ELF-1 (cell line): ENCODE results near the gene MRPL19.

ENCODE experiments used
- DNase-seq: peaks from one replicate; pipeline ENCODE4 v3.0.0-alpha.2; 2016; ENCODE audit warnings: low read depth, low spot score

MRPL19 gene

GRCh38 chr2:75616406-75616805 is 30.2 kb upstream of the MRPL19 start:
- no peak for DNase-seq

GRCh38 chr2:75616933-75617332 is 29.6 kb upstream of the MRPL19 start:
- DNase-seq, result no peak

GRCh38 chr2:75619956-75620740 is 26.4 kb upstream of the MRPL19 start:
- no peak for DNase-seq

- DNase-seq, result no peak
Observed at GRCh38 chr2:75621228-75621627, 25.4 kb upstream of the MRPL19 start.

GRCh38 chr2:75622500-75622899 is 24.1 kb upstream of the MRPL19 start:
- no peak for DNase-seq

- DNase-seq, result no peak
Observed at GRCh38 chr2:75622929-75623328, 23.7 kb upstream of the MRPL19 start.

GRCh38 chr2:75627902-75628504 is 18.6 kb upstream of the MRPL19 start:
- DNase-seq, result peak; percentile 86

- peak; percentile 20 for DNase-seq
Observed at GRCh38 chr2:75632091-75632701, 14.4 kb upstream of the MRPL19 start.

- DNase-seq, result no peak
Observed at GRCh38 chr2:75632813-75633212, 13.8 kb upstream of the MRPL19 start.

- no peak for DNase-seq
Observed at GRCh38 chr2:75633620-75634019, 13.0 kb upstream of the MRPL19 start.

GRCh38 chr2:75634945-75635344 is 11.6 kb upstream of the MRPL19 start:
- DNase-seq, result no peak

GRCh38 chr2:75637568-75637967 is 9.0 kb upstream of the MRPL19 start:
- no peak for DNase-seq

- DNase-seq, result peak; percentile 53
Observed at GRCh38 chr2:75640621-75641121, 5.9 kb upstream of the MRPL19 start.

GRCh38 chr2:75641587-75641986 is 5.0 kb upstream of the MRPL19 start:
- no peak for DNase-seq

GRCh38 chr2:75643980-75644379 is 2.6 kb upstream of the MRPL19 start:
- no peak for DNase-seq

- DNase-seq, result no peak
Observed at GRCh38 chr2:75645643-75646042, 940 bp upstream of the MRPL19 start.

GRCh38 chr2:75646090-75646582 is 447 bp upstream of the MRPL19 start:
- no peak for DNase-seq

GRCh38 chr2:75647771-75648170 is 1.2 kb downstream of the MRPL19 start:
- DNase-seq, result peak; percentile 22

- DNase-seq, result no peak
Observed at GRCh38 chr2:75654012-75654411, 7.4 kb downstream of the MRPL19 start.

GRCh38 chr2:75655861-75656260 is 9.3 kb downstream of the MRPL19 start:
- no peak for DNase-seq

- DNase-seq, result no peak
Observed at GRCh38 chr2:75656563-75656962, 10.0 kb downstream of the MRPL19 start.

GRCh38 chr2:75657798-75658197 is 11.2 kb downstream of the MRPL19 start:
- DNase-seq, result no peak

GRCh38 chr2:75666911-75667310 is 20.3 kb downstream of the MRPL19 start:
- peak; percentile 13 for DNase-seq
